Spleen (tissue), 11 donors: Measurements from ENCODE around the gene KARS1. TPM values are rescaled to one million over a fixed set of nuclear protein-coding genes. Genes with fewer than 3 reads are reported as not detected.

Experiments
- DNase-seq: peaks from one replicate; pipeline ENCODE4 v3.0.0-alpha.2; 2020
- H3K27ac ChIP-seq, 8 donors: fragments of 200-600 bp; sonication (generic) in 7 of 8; 1 replicate in 4 of 8; 2 replicates in 4 of 8; pipeline versions ENCODE4 v1.5.0 to v1.8.0; 2016 to 2021; ENCODE audit warnings: inconsistent platforms in 4 of 8, mild to moderate bottlenecking in 4 of 8, moderate library complexity in 1 of 8
- H3K27me3 ChIP-seq, 7 donors: fragments of 200-600 bp; sonication (generic) in 6 of 7; replicated peaks in 1 of 7; 1 replicate in 4 of 7; 2 replicates in 3 of 7; pipeline versions ENCODE4 v1.5.0 to v1.8.0; 2016 to 2021; ENCODE audit warnings: inconsistent platforms in 3 of 7, mild to moderate bottlenecking in 1 of 7
- H3K36me3 ChIP-seq, 6 donors: fragments of 200-600 bp; sonication (generic) in 5 of 6; 1 replicate in 4 of 6; 2 replicates in 2 of 6; pipeline versions ENCODE4 v1.5.0 to v1.8.0; 2016 to 2021; ENCODE audit warnings: inconsistent platforms in 2 of 6
- H3K4me1 ChIP-seq, 6 donors: fragments of 200-600 bp; sonication (generic) in 5 of 6; 1 replicate in 3 of 6; 2 replicates in 3 of 6; pipeline versions ENCODE4 v1.5.0 to v1.8.0; 2016 to 2021; ENCODE audit warnings: inconsistent platforms in 3 of 6
- H3K4me3 ChIP-seq, 8 donors: fragments of 200-600 bp; sonication (generic) in 7 of 8; 1 replicate in 4 of 8; 2 replicates in 4 of 8; pipeline versions ENCODE4 v1.5.0 to v1.8.0; 2016 to 2021; ENCODE audit warnings: inconsistent platforms in 4 of 8, mild to moderate bottlenecking in 4 of 8, moderate library complexity in 2 of 8
- H3K9me3 ChIP-seq, 8 donors: fragments of 200-600 bp; sonication (generic) in 7 of 8; 1 replicate in 4 of 8; 2 replicates in 4 of 8; pipeline versions ENCODE4 v1.5.0 to v1.8.0; 2016 to 2021; ENCODE audit warnings: inconsistent platforms in 4 of 8
- POLR2A ChIP-seq, 3 donors: fragments of 450-650 bp; IDR thresholded peaks; one replicate each; pipeline ENCODE4 v1.5.1; 2017; ENCODE audit warnings: antibody characterized with exemption in 3 of 3, mild to moderate bottlenecking in 1 of 3
- POLR2AphosphoS5 ChIP-seq, 3 donors: sonication (generic); formaldehyde crosslinking; IDR thresholded peaks; one replicate each; pipeline ENCODE4 v1.5.1; 2017; ENCODE audit warnings: antibody characterized with exemption in 3 of 3
- WGBS, 5 donors: extraction: QIAGEN DNeasy Blood & Tissue Kit in 3 of 5; methylation state at CpG; one replicate each; pipeline versions ENCODE4 v1.1.5 to v1.1.7; 2013 to 2018; 5-methylcytosine and 5-hydroxymethylcytosine counted together
- intact Hi-C: fragments of 100-400 bp; cut with DNase I; formaldehyde crosslinking; loops from one replicate; pipeline ENCODE4 v1.15.0; 2023; ENCODE audit warnings: low total_unique reads
- polyA plus RNA-seq, 3 donors: library from polyadenylated mRNA; stranded (reverse); fragments of 200-250 nt; gene quantifications; one replicate each; pipeline ENCODE4 v1.2.1, GENCODE V29; 2013
- total RNA-seq, 7 donors: library from RNA; depleted of rRNA in 3 of 7; stranded (reverse); fragments of >200 nt in 3 of 7; fragmentation: NEBNext Ultra II Directional in 4 of 7; extraction: Animal tissue kit (Norgen Biotek cat#: 25700) in 4 of 7; gene quantifications; one replicate each; pipeline versions ENCODE4 v1.1.0 to v1.2.1, GENCODE V29; 2016 to 2021
- TF ChIP-seq, protein P1 (sequence below), 11 experiments: fragments of 200-600 bp in 7 of 11; fragments of 450-650 bp in 4 of 11; sonication (generic) in 4 of 11; IDR thresholded peaks in 8 of 11; conservative IDR thresholded peaks in 3 of 11; 1 replicate in 7 of 11; 2 replicates in 4 of 11; pipeline versions ENCODE4 v1.4.0 to v1.8.0; 2016 to 2021; ENCODE audit warnings: antibody characterized with exemption in 11 of 11, inconsistent platforms in 4 of 11, mild to moderate bottlenecking in 1 of 11
- donor health status: healthy with polysubstance abuse.
- donor health status: DM: no; HTN: no; CAD: no; lungs with moderate emphysema.
- donor health status: DM: no; HTN: no; CAD: no.
- donor health status: Bipolar disorder and iron deficiency.
- donor health status: healthy.
- donor health status: DM: no; HTN: no; CAD: no.
- donor health status: DM: yes; HTN: yes; CAD: no.

KARS1 gene
- total and polyA plus RNA-seq, 10 donors: 63.7 to 97.7 (median 87.6) TPM

- TF ChIP-seq POLR2A (IDR thresholded peaks at IDR 0.05): no peak
- no peak for TF ChIP-seq POLR2AphosphoS5 (IDR thresholded peaks at IDR 0.05)
- TF ChIP-seq, protein P1, sequence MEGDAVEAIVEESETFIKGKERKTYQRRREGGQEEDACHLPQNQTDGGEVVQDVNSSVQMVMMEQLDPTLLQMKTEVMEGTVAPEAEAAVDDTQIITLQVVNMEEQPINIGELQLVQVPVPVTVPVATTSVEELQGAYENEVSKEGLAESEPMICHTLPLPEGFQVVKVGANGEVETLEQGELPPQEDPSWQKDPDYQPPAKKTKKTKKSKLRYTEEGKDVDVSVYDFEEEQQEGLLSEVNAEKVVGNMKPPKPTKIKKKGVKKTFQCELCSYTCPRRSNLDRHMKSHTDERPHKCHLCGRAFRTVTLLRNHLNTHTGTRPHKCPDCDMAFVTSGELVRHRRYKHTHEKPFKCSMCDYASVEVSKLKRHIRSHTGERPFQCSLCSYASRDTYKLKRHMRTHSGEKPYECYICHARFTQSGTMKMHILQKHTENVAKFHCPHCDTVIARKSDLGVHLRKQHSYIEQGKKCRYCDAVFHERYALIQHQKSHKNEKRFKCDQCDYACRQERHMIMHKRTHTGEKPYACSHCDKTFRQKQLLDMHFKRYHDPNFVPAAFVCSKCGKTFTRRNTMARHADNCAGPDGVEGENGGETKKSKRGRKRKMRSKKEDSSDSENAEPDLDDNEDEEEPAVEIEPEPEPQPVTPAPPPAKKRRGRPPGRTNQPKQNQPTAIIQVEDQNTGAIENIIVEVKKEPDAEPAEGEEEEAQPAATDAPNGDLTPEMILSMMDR (IDR thresholded peaks at IDR 0.05 in 8 of 11, conservative IDR thresholded peaks at IDR 0.05 in 3 of 11): no peak
- Histone ChIP-seq H3K4me1 (peaks cover 0 to 19% (median 10%) of the 10 kb centered on the region in 6 donors), H3K9me3 (no peaks in the 10 kb centered on the region), H3K27ac (peak overlapping the region in 6 of 8 donors; percentile 9 to 79 (median 56)), H3K4me3 (no peak overlapping the region), H3K36me3 (peaks cover 0 to 99% (median 82%) of the 10 kb centered on the region in 6 donors), H3K27me3 (no peaks in the 10 kb centered on the region)
- WGBS, 5 donors: 94 to 100% (median 96%) methylated on average over 2 of the region's 2 CpGs
- no peak for DNase-seq
- intact Hi-C loops: no loop called here
Observed at GRCh38 chr16:75615619-75616018, 31.8 kb downstream of the KARS1 start.

GRCh38 chr16:75614066-75614897 is 33.2 kb downstream of the KARS1 start:
- Histone ChIP-seq H3K27me3 (no peaks in the 10 kb centered on the region), H3K36me3 (peaks cover 2 to 100% (median 83%) of the 10 kb centered on the region in 6 donors), H3K27ac (no peak overlapping the region), H3K4me3 (no peak overlapping the region), H3K9me3 (no peaks in the 10 kb centered on the region), H3K4me1 (peaks cover 0 to 6% (median 0%) of the 10 kb centered on the region in 6 donors)
- TF ChIP-seq POLR2A (IDR thresholded peaks at IDR 0.05) (no peak), POLR2AphosphoS5 (IDR thresholded peaks at IDR 0.05) (no peak)
- TF ChIP-seq, protein P1 (IDR thresholded peaks at IDR 0.05 in 8 of 11, conservative IDR thresholded peaks at IDR 0.05 in 3 of 11): no peak
- intact Hi-C loops: no loop called here
- no peak for DNase-seq
- WGBS, 5 donors: 94 to 97% (median 97%) methylated on average over 4 of the region's 4 CpGs

DNA sequence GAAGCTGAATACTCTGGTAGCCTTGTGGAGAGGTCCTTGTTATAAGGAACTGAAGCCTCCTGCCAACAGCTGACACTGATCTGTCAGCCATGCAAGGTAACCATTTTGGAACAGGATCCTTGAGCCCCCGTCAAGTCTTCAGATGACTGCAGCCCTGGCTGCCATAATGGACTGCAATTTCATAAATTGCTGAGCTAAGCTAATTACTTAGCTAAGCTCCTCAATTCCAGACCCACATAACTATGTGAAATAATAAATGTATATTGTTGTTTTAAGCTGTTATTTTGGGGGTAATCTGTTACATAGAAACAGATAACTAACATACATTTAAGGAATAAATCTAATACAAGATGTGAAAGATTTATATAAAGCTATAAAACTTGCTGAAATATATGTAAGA is 41.0 kb downstream of the KARS1 start:
- TF ChIP-seq, protein P1 (IDR thresholded peaks at IDR 0.05 in 8 of 11, conservative IDR thresholded peaks at IDR 0.05 in 3 of 11): no peak
- TF ChIP-seq POLR2A (IDR thresholded peaks at IDR 0.05) (no peak), POLR2AphosphoS5 (IDR thresholded peaks at IDR 0.05) (no peak)
- peaks cover 11 to 98% (median 79%) of the 10 kb centered on the region in 6 donors for H3K36me3 ChIP-seq
- H3K4me3 ChIP-seq: no peak overlapping the region
- intact Hi-C loops: no loop called here
- DNase-seq: no peak
- no peak overlapping the region for H3K27ac ChIP-seq
- no peaks in the 10 kb centered on the region for H3K27me3 ChIP-seq
- WGBS, 5 donors: 91 to 100% (median 100%) methylated on average over 1 of the region's 1 CpG
- no peaks in the 10 kb centered on the region for H3K4me1 ChIP-seq
- H3K9me3 ChIP-seq: peaks cover 0 to 16% (median 11%) of the 10 kb centered on the region in 8 donors

DNA sequence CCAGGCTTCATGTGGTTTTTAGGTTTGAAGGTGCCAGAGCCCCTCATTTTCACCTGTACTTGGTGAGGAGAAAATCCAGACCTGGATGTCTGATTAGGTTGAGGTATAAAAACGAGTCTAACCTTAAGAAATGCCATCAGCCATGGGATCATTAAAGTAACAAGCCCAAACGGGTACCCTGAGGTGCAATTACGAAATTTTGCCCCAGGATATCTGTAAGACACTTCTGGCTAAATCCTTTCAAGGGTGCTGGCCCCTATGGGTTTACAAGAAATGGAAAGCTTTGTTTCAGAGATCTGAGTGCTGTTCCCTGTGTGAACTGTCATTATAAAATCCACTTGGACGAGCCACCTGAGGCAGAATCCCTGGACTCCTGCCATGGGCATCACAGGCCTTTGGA is 44.2 kb downstream of the KARS1 start:
- Histone ChIP-seq H3K27me3 (no peaks in the 10 kb centered on the region), H3K4me3 (no peak overlapping the region), H3K27ac (no peak overlapping the region), H3K36me3 (peaks cover 8 to 98% (median 77%) of the 10 kb centered on the region in 6 donors), H3K4me1 (no peaks in the 10 kb centered on the region), H3K9me3 (peaks cover 0 to 16% (median 11%) of the 10 kb centered on the region in 8 donors)
- TF ChIP-seq POLR2AphosphoS5 (IDR thresholded peaks at IDR 0.05) (no peak), POLR2A (IDR thresholded peaks at IDR 0.05) (no peak)
- TF ChIP-seq, protein P1 (IDR thresholded peaks at IDR 0.05 in 8 of 11, conservative IDR thresholded peaks at IDR 0.05 in 3 of 11): no peak
- no peak for DNase-seq
- WGBS, 5 donors: 90 to 96% (median 94%) methylated on average over 4 of the region's 4 CpGs
- intact Hi-C loops: no loop called here
